GM04503 (cell line): ENCODE data around the gene CHRNA5.
"Not testable (repeated sequence)": the region's sequence is repeated elsewhere in the genome, so short reads cannot be mapped to it uniquely, and the experiment has no call there.

Experiments used
- DNase-seq: peaks from one replicate; pipeline ENCODE4 v3.0.0-alpha.2; 2012; ENCODE audit warnings: low read depth

The CHRNA5 gene

GRCh38 chr15:78565951-78566774 is 843 bp downstream of the CHRNA5 start:
- DNase-seq: no peak

- DNase-seq: no peak
Observed at GRCh38 chr15:78567531-78567930, 2.2 kb downstream of the CHRNA5 start.

DNA sequence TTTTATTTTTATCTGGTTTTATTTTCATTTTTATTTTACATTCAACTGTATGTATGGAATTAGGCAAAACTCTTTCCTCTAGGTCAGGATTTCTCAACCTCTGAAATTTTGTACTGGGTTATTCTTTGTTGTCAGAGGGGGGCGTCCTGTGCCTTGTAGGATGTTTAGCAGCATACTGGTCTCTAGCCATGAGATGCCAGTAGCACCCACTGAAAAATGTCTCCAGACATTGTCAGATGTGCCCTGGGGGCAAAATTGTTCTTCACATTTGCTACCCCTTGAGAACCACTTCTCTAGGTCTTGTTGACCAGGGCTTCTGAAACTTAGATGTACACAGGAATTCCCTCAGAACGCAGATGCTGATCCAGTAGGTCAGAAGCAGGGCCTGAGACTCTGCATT is 5.4 kb downstream of the CHRNA5 start:
- DNase-seq: no peak

DNA sequence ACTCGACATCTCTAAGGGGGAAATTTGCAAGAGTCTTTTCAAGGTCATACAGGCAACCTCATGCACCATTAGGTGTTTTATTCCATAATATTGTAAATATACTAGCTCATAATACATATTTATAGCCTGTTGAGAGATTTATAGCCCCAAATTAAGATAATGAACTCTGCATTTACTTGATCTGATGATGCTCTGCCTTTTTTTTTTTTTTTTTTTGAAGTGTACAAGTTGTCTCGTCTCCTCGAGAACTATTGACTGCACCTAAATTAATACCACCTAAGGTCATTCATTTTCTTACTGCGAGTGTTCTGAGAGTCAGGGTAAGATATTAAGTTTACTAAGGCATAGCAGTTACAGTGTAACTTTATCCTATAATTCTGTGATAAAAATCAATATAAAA is 6.1 kb downstream of the CHRNA5 start:
- no peak for DNase-seq

GRCh38 chr15:78573416-78573815 is 8.1 kb downstream of the CHRNA5 start:
- DNase-seq: no peak

DNA sequence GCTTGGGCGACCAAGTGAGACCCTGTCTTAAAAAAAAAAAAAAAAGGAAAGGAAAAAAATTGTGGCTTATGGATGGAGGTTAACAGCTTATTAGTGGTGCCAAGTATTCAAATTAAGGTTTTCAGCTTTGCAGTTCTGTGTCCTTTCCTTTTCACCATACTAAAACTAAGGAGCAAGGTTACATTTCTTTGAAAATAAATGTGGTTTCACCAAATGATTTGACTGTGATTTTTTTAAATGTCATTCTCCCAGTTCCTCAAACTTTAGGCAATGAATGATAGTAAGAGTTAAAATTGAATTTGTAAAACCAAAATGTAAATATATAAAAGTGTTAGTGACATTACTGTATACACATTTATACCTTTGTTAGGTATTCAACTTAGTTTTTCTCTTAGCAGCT is 9.6 kb downstream of the CHRNA5 start:
- no peak for DNase-seq

GRCh38 chr15:78597583-78597982 is 32.3 kb downstream of the CHRNA5 start:
- DNase-seq: no peak

DNA sequence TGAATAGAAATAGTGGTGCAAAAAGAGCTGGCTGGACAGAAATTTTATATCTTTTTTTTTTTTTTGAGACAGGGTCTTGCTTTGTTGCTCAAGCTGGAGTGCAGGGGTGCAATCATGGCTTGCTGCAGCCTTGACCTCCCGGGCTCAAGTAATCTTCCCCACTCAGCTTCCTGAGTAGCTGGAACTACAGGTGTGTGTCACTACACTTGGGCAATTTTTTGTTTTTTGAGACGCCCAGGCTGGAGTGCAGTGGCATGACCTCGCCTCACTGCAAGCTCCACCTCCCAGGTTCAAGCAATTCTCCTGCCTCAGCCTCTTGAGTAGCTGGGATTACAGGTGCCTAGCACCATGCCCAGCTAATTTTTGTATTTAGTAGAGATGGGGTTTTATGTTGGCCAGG is 33.0 kb downstream of the CHRNA5 start:
- DNase-seq: no peak

DNA sequence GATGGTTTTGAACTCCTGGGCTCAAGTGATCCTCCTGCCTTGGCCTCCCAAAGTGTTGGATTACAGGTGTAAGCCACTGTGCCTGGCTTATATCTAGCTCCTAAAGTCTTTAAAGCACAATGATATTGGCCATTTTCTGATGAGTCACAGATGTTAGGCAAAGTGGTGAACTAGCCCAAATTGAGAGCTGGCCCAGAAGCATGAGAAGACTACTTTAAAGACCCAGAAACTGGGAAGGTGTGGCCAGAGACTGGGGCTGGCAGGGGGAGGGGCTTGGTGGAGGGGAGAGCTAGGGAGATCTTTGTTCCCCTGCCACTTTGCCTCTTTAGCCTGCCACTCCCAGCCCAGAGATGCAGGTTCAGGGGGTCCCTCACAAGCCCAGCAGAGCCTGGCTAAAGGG is 33.9 kb downstream of the CHRNA5 start:
- DNase-seq: no peak

DNA sequence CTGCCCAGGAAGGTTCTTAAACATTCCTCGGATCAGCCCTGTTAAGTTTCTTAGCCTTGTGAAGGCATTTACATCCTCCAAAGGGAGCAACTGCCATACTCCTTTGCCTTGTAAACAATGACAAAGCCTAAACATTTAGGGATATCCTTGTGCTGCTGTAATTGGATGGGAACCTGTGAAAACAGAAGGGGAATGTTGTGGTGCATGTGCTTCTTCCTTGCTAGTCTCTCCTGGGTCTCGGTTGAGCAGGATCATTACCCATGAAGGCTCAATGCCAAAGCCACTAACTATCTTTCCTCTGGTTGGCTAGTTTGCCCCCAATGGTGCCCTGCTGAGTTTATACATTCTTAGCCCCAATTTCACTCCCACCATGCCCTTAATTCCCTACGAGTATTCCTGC is 38.1 kb downstream of the CHRNA5 start:
- DNase-seq: no peak

DNA sequence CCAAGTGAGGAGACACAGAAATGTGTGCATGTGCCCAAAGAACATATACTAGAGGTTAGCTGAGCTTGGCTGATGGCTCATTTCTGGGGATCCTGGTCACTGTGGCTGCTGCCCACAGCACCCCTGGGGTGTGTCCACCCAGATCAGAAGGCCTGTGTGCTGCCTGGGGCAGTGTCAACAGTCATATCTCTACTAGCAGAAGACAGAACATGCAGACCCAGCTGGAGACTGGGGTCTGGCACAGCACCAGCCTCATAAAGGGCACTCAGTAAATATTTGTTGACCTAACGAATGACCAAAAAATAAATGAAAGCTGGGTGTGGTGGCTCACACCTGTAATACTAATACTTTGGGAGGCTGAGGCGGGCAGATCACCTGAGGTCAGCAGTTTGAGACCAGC is 39.1 kb downstream of the CHRNA5 start:
- no peak for DNase-seq

DNA sequence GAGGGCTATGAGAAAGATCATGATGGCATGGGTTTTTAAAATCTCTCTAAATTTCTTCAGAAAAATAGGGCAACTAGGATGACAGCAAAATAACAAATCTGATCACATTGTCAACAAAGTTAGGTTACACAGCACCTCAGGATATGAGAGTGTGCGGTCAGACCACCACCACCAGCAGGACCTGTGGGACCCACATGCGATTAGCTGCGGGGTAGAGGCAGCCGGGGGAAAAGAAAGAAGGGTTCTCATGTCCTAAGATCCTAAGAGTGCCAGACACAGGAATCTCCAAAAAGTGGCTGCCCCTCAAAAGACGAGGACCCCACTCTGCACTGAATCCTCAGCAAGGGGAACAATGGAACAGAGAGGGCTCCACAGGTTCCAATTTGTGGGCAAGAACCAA is 39.9 kb downstream of the CHRNA5 start:
- DNase-seq: no peak

- no peak for DNase-seq
Observed at GRCh38 chr15:78605680-78606079, 40.4 kb downstream of the CHRNA5 start.

GRCh38 chr15:78609551-78609950 is 44.2 kb downstream of the CHRNA5 start:
- not testable (repeated sequence) for DNase-seq

DNA sequence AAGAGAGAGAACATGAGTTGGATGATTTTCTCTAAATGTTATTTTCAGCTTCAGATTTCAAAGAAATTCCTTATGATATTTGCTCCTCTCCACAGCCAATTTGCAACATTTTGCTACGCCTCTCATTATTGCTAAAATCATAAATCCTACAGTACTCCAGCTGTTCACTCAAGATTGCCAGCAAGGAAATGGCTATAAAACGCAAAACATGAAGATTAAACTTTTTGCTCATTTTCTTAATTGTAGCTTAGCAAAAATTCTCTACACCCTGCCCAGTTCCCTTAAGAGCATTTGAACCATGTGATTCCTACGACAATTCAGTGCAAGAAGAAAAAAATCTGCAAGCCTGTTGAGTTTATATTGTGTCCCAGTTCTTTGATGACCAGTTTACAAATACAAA is 48.7 kb downstream of the CHRNA5 start:
- DNase-seq: no peak

GRCh38 chr15:78615151-78615589 is 49.9 kb downstream of the CHRNA5 start:
- DNase-seq: no peak

DNA sequence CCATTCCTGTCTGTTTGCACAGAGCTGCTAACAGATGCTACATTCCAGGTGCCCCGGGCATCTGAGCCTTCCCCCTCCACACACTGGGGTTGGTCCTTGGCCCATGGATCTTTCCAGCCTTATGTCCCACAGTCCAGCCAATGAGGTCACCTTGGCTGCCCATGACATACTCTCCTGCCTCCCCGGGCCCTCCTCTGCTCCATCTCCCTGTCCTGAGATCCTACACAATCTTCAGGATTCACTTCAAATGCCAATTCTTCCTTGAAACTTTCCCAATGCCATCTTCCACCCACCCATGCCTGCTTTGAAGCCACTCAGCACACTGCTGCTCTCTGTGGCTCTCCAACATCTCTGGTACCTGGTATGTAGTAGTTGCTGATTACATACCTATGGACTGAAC is 51.2 kb downstream of the CHRNA5 start:
- no peak for DNase-seq

- no peak for DNase-seq
Observed at GRCh38 chr15:78617076-78617475, 51.8 kb downstream of the CHRNA5 start.

- DNase-seq: no peak
Observed at GRCh38 chr15:78617516-78617915, 52.2 kb downstream of the CHRNA5 start.

- no peak for DNase-seq
Observed at GRCh38 chr15:78618064-78618463, 52.7 kb downstream of the CHRNA5 start.

DNA sequence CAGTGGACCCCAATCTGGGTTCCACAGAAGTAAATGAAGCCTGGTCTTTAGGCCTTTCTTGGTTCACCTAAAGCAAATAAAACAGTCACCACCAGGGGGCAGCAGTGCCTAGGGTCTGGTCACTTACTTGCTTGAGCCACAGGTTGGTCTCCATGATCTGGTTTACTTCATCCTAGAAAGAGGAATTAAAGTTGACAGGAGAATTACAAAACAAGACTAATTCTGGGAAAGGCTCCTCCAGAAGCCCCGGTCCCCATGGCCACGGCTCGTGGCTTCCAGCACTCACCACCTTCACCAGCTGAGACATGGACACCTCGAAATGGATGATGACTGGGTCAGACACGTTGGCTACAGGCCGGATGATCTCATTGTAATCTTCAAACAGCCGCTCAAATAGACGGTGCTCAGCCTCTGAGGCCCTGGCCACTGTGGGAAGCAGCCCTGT is 53.2 kb downstream of the CHRNA5 start:
- peak; percentile 34 for DNase-seq

GRCh38 chr15:78619022-78619950 is 54.0 kb downstream of the CHRNA5 start:
- DNase-seq: no peak

DNA sequence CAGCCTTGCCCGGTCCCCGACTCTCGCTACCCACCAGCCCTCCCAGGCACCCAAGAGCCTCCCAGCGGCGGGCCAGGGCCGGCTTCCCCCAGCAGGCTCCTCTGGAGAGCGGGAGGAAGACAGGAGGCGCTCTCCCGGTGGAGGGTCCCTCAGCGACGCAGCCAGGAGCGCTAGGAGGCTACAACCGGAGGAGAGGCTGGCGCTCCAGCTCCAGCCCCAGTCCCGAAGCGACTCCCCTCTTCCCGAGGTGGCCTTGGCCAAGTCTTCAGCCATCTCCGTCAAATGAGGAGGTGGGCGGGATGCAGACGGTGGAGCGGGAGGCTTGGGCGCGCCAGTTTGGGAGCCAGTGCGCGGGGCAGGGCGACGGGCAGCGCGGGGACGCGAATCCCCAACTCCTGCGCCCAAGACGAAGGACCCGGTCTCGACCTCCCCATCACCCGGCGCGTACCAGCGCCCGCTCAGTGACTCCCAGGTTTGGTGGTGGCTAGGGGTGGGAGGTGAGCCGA is 54.8 kb downstream of the CHRNA5 start:
- DNase-seq: no peak
